ENCODE data around the gene LGI4. TPM values are rescaled to one million over a fixed set of nuclear protein-coding genes. Genes with fewer than 3 reads are reported as not detected.

Gene LGI4
- total RNA-seq, 1 donor from 2014 or later = 59.3 TPM

- Histone ChIP-seq H3K9me3 (no peaks in the 10 kb centered on the region), H3K36me3 (no peaks in the 10 kb centered on the region), H3K27ac (no peak overlapping the region), H3K4me3 (no peak overlapping the region), H3K4me1 (no peaks in the 10 kb centered on the region), H3K27me3 (no peaks in the 10 kb centered on the region)
- TF ChIP-seq CTCF (IDR thresholded peaks at IDR 0.05) = no peak
- DNase-seq (ENCODE audit: low spot score in 2 of 2) = no peak
- intact Hi-C loops (cut with DNase I) = no loop called here
Observed at GRCh38 chr19:35083691-35084508, 51.0 kb downstream of the LGI4 start.

- no peak overlapping the region for H3K4me3 ChIP-seq
- H3K27ac ChIP-seq = no peak overlapping the region
- H3K36me3 ChIP-seq = no peaks in the 10 kb centered on the region
- H3K27me3 ChIP-seq = no peaks in the 10 kb centered on the region
- DNase-seq (ENCODE audit: low spot score in 2 of 2) = no peak
- TF ChIP-seq CTCF (IDR thresholded peaks at IDR 0.05) = no peak
- intact Hi-C loops (cut with DNase I) = no loop called here
- H3K4me1 ChIP-seq = no peaks in the 10 kb centered on the region
- no peaks in the 10 kb centered on the region for H3K9me3 ChIP-seq
Observed at GRCh38 chr19:35081201-35081600, 53.7 kb downstream of the LGI4 start.

GRCh38 chr19:35080613-35081170, 54.2 kb downstream of the LGI4 start:
- Histone ChIP-seq H3K36me3 (no peaks in the 10 kb centered on the region), H3K27ac (no peak overlapping the region), H3K4me3 (no peak overlapping the region), H3K9me3 (no peaks in the 10 kb centered on the region), H3K4me1 (no peaks in the 10 kb centered on the region), H3K27me3 (no peaks in the 10 kb centered on the region)
- DNase-seq (ENCODE audit: low spot score in 2 of 2) = no peak
- intact Hi-C loops (cut with DNase I) = no loop called here
- TF ChIP-seq CTCF (IDR thresholded peaks at IDR 0.05) = no peak

- H3K4me3 ChIP-seq = no peak overlapping the region
- H3K9me3 ChIP-seq = no peaks in the 10 kb centered on the region
- intact Hi-C loops (cut with DNase I) = no loop called here
- no peak overlapping the region for H3K27ac ChIP-seq
- no peaks in the 10 kb centered on the region for H3K27me3 ChIP-seq
- H3K4me1 ChIP-seq = no peaks in the 10 kb centered on the region
- no peaks in the 10 kb centered on the region for H3K36me3 ChIP-seq
- TF ChIP-seq CTCF (IDR thresholded peaks at IDR 0.05) = no peak
- DNase-seq (ENCODE audit: low spot score in 2 of 2) = no peak
Observed at GRCh38 chr19:35079826-35080225, 55.0 kb downstream of the LGI4 start.

GRCh38 chr19:35077411-35078223, 57.2 kb downstream of the LGI4 start:
- H3K4me1 ChIP-seq = no peaks in the 10 kb centered on the region
- intact Hi-C loops (cut with DNase I) = no loop called here
- DNase-seq (ENCODE audit: low spot score in 2 of 2) = no peak
- no peak overlapping the region for H3K27ac ChIP-seq
- H3K36me3 ChIP-seq = no peaks in the 10 kb centered on the region
- no peak for TF ChIP-seq CTCF (IDR thresholded peaks at IDR 0.05)
- no peak overlapping the region for H3K4me3 ChIP-seq
- no peaks in the 10 kb centered on the region for H3K27me3 ChIP-seq
- no peaks in the 10 kb centered on the region for H3K9me3 ChIP-seq

Data from ascending aorta (tissue), 2 donors.